HEK293 (cell line): ENCODE results near the gene RTL5.

Experiments
- CTCF ChIA-PET: fragments of 350-600 bp; formaldehyde crosslinking; extraction: SDS; loops from one replicate; lab custom pipeline; 2021; ENCODE audit warnings: antibody characterized with exemption; lab: Yijun Ruan, JAX
- POLR2A ChIA-PET: fragments of 300-600 bp; formaldehyde crosslinking; extraction: SDS; loops from one replicate; lab custom pipeline; 2020; ENCODE audit warnings: antibody characterized with exemption, inconsistent platforms; lab: Yijun Ruan, JAX
- H3K27ac ChIP-seq: fragments of 200-500 bp; sonication (Bioruptor generic); 2 replicates; pipeline ENCODE4 v1.5.1; 2014; ENCODE audit warnings: low read depth, low read length, control low read depth, inconsistent platforms; ENCODE audit errors: extremely low read depth
- H3K36me3 ChIP-seq, 2 experiments: fragments of 200-500 bp in 1 of 2; sonication (Bioruptor generic) in 1 of 2; 1 replicate in 1 of 2; 2 replicates in 1 of 2; pipeline ENCODE4 v1.5.1; 2014 to 2017; ENCODE audit warnings: inconsistent platforms in 2 of 2, low read length in 2 of 2; ENCODE audit not compliant: control insufficient read depth in 2 of 2, insufficient read depth in 1 of 2
- H3K4me1 ChIP-seq: fragments of 200-500 bp; sonication (Bioruptor generic); 2 replicates; pipeline ENCODE4 v1.5.1; 2014; ENCODE audit warnings: mild to moderate bottlenecking, low read length, inconsistent platforms; ENCODE audit not compliant: control insufficient read depth, insufficient read depth
- H3K4me3 ChIP-seq: 2 replicates; pipeline ENCODE4 v1.5.1; 2011; ENCODE audit warnings: low read depth, mild to moderate bottlenecking, control low read depth, low read length, moderate library complexity
- H3K9me3 ChIP-seq: fragments of 200-500 bp; sonication (Bioruptor generic); 2 replicates; pipeline ENCODE4 v1.5.1; 2014; ENCODE audit warnings: low read depth, low read length, inconsistent platforms; ENCODE audit not compliant: control insufficient read depth, insufficient read depth
- CTCF ChIP-seq: fragments of 450-650 bp; formaldehyde crosslinking; IDR thresholded peaks from 2 replicates; pipeline ENCODE4 v1.5.1; 2016; ENCODE audit warnings: missing biosample characterization, missing genetic modification characterization
- ELK4 ChIP-seq: IDR thresholded peaks from 2 replicates; pipeline ENCODE4 v1.6.1; 2011; ENCODE audit warnings: mild to moderate bottlenecking, low read depth, low read length, borderline replicate concordance
- ZBTB20 ChIP-seq: fragments of 450-650 bp; formaldehyde crosslinking; IDR thresholded peaks from 2 replicates; pipeline ENCODE4 v1.5.1; 2016; ENCODE audit warnings: missing biosample characterization, missing genetic modification characterization
- ZBTB6 ChIP-seq: fragments of 450-650 bp; formaldehyde crosslinking; IDR thresholded peaks from 2 replicates; pipeline ENCODE4 v1.5.1; 2017; ENCODE audit warnings: missing biosample characterization, missing genetic modification characterization
- ZBTB7A ChIP-seq: fragments of 450-650 bp; formaldehyde crosslinking; IDR thresholded peaks from 2 replicates; pipeline ENCODE4 v1.5.1; 2016; ENCODE audit warnings: low read depth, missing biosample characterization, missing genetic modification characterization
- ZNF133 ChIP-seq: fragments of 450-650 bp; formaldehyde crosslinking; IDR thresholded peaks from 2 replicates; pipeline ENCODE4 v1.5.1; 2016; ENCODE audit warnings: missing biosample characterization, missing genetic modification characterization
- ZNF214 ChIP-seq: fragments of 450-650 bp; formaldehyde crosslinking; IDR thresholded peaks from 2 replicates; pipeline ENCODE4 v1.5.1; 2017; ENCODE audit warnings: missing biosample characterization, mild to moderate bottlenecking, missing genetic modification characterization, borderline replicate concordance
- ZNF26 ChIP-seq: fragments of 450-650 bp; formaldehyde crosslinking; IDR thresholded peaks from 2 replicates; pipeline ENCODE4 v1.5.1; 2016; ENCODE audit warnings: missing biosample characterization, missing genetic modification characterization
- ZNF324 ChIP-seq: fragments of 450-650 bp; formaldehyde crosslinking; IDR thresholded peaks from 2 replicates; pipeline ENCODE4 v1.5.1; 2016; ENCODE audit warnings: missing biosample characterization, missing genetic modification characterization
- ZNF366 ChIP-seq: fragments of 450-650 bp; formaldehyde crosslinking; conservative IDR thresholded peaks from 2 replicates; pipeline ENCODE4 v1.5.1; 2016; ENCODE audit warnings: missing biosample characterization, missing genetic modification characterization
- ZNF394 ChIP-seq: fragments of 450-650 bp; formaldehyde crosslinking; IDR thresholded peaks from 2 replicates; pipeline ENCODE4 v1.5.1; 2016; ENCODE audit warnings: missing biosample characterization, missing genetic modification characterization, mild to moderate bottlenecking, moderate library complexity, borderline replicate concordance
- ZNF404 ChIP-seq: fragments of 450-650 bp; formaldehyde crosslinking; IDR thresholded peaks from 2 replicates; pipeline ENCODE4 v1.5.1; 2017; ENCODE audit warnings: missing biosample characterization, missing genetic modification characterization
- ZNF449 ChIP-seq: fragments of 450-650 bp; formaldehyde crosslinking; IDR thresholded peaks from 2 replicates; pipeline ENCODE4 v1.5.1; 2017; ENCODE audit warnings: missing biosample characterization, mild to moderate bottlenecking, missing genetic modification characterization, moderate library complexity
- ZNF561 ChIP-seq: fragments of 450-650 bp; IDR thresholded peaks from 2 replicates; pipeline ENCODE4 v1.5.1; 2018; ENCODE audit warnings: missing biosample characterization, missing genetic modification characterization, borderline replicate concordance
- ZNF600 ChIP-seq: fragments of 450-650 bp; formaldehyde crosslinking; IDR thresholded peaks from 2 replicates; pipeline ENCODE4 v1.5.1; 2016; ENCODE audit warnings: missing biosample characterization, missing genetic modification characterization
- ZNF610 ChIP-seq: fragments of 450-650 bp; formaldehyde crosslinking; IDR thresholded peaks from 2 replicates; pipeline ENCODE4 v1.5.1; 2016; ENCODE audit warnings: missing biosample characterization, missing genetic modification characterization, borderline replicate concordance
- ZNF658 ChIP-seq: fragments of 450-650 bp; formaldehyde crosslinking; IDR thresholded peaks from 2 replicates; pipeline ENCODE4; 2016; ENCODE audit warnings: missing biosample characterization, missing genetic modification characterization
- ZNF660 ChIP-seq: fragments of 450-650 bp; IDR thresholded peaks from 2 replicates; pipeline ENCODE4 v1.5.1; 2018; ENCODE audit warnings: missing biosample characterization, mild to moderate bottlenecking, missing genetic modification characterization
- ZNF701 ChIP-seq: fragments of 450-650 bp; formaldehyde crosslinking; IDR thresholded peaks from 2 replicates; pipeline ENCODE4 v1.5.1; 2016; ENCODE audit warnings: missing biosample characterization, missing genetic modification characterization
- ZNF843 ChIP-seq: fragments of 450-650 bp; formaldehyde crosslinking; IDR thresholded peaks from 2 replicates; pipeline ENCODE4 v1.5.1; 2016; ENCODE audit warnings: missing biosample characterization, missing genetic modification characterization
- TF ChIP-seq, protein P1 (sequence below): fragments of 450-650 bp; formaldehyde crosslinking; IDR thresholded peaks from 2 replicates; pipeline ENCODE4 v1.5.1; 2016; ENCODE audit warnings: missing biosample characterization, missing genetic modification characterization
- TF ChIP-seq, protein P2 (sequence below): fragments of 450-650 bp; formaldehyde crosslinking; IDR thresholded peaks from 2 replicates; pipeline ENCODE4 v1.5.1; 2016; ENCODE audit warnings: missing biosample characterization, missing genetic modification characterization

The RTL5 gene

GRCh38 chrX:72089254-72089653 is 42.5 kb downstream of the RTL5 start:
- CTCF ChIA-PET = interaction anchor here (0.7 kb wide), 2 partner anchors 35 to 71 kb away, joined by 5 to 6 read pairs; no protein-coding TSS in a partner anchor
- no peak overlapping the region for H3K4me3 ChIP-seq
- no peaks in the 10 kb centered on the region for H3K4me1 ChIP-seq
- TF ChIP-seq, protein P1, sequence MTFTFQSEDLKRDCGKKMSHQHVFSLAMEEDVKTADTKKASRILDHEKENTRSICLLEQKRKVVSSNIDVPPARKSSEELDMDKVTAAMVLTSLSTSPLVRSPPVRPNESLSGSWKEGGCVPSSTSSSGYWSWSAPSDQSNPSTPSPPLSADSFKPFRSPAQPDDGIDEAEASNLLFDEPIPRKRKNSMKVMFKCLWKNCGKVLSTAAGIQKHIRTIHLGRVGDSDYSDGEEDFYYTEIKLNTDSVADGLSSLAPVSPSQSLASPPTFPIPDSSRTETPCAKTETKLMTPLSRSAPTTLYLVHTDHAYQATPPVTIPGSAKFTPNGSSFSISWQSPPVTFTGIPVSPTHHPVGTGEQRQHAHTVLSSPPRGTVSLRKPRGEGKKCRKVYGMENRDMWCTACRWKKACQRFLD (tag by site-specific recombination) = no peak
- no peak for TF ChIP-seq ZNF366 (tag by site-specific recombination)
- TF ChIP-seq ZNF658 (tag by site-specific recombination) = no peak
- TF ChIP-seq ZNF660 (tag by site-specific recombination) = no peak
- TF ChIP-seq ZNF133 (tag by site-specific recombination) = no peak
- TF ChIP-seq ZNF701 (tag by site-specific recombination) = no peak
- no peak for TF ChIP-seq ZBTB7A
- TF ChIP-seq ZNF449 (tag by site-specific recombination) = no peak
- no peak for TF ChIP-seq ZNF26 (tag by site-specific recombination)
- no peak for TF ChIP-seq ZNF324 (tag by site-specific recombination)
- no peak for TF ChIP-seq ZNF610 (tag by site-specific recombination)
- TF ChIP-seq ZNF561 (tag by site-specific recombination) = no peak
- TF ChIP-seq, all 188 proteins: peak for 0
- POLR2A ChIA-PET = no interaction called here
- Histone ChIP-seq H3K9me3 (no peaks in the 10 kb centered on the region; the same call in 1 of the 2 replicates), H3K36me3 (no peaks in the 10 kb centered on the region), H3K27ac (no peak overlapping the region)

DNA sequence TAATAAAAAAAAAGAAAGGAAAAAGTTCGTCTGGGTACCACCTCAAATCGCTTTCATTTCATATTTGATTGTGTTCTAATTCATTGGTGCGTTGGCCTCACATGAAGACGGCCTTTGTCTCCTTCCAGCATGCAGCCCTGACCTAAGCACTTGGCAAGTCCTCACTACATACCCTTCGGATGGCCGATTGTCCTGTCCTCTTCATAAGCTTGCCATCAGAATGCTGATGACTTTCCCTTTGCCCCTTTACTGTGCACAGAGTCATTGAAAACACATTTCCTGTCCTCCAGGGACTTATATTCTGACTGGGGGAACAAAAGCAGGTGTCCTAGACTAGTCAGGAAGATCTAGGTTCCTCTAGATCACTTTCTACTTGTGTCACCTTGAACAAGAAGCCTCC is 43.0 kb downstream of the RTL5 start:
- Histone ChIP-seq H3K4me1 (no peaks in the 10 kb centered on the region), H3K36me3 (no peaks in the 10 kb centered on the region), H3K9me3 (no peaks in the 10 kb centered on the region; the same call in 1 of the 2 replicates), H3K27ac (no peak overlapping the region; the same call in 1 of the 2 replicates), H3K4me3 (no peak overlapping the region)
- ChIA-PET POLR2A (no interaction called here), CTCF (interaction anchor here (0.7 kb wide), 3 partner anchors 35 to 415 kb away, joined by 4 to 6 read pairs (median 5); no protein-coding TSS in a partner anchor)
- TF ChIP-seq ZNF404 (tag by site-specific recombination) (no peak), ELK4 (no peak), ZNF843 (tag by site-specific recombination) (no peak), ZNF600 (tag by site-specific recombination) (no peak), ZNF214 (tag by site-specific recombination) (no peak), ZNF394 (tag by site-specific recombination) (no peak), ZBTB20 (no peak), CTCF (tag by site-specific recombination) (no peak), ZBTB6 (no peak)
- TF ChIP-seq, protein P2, sequence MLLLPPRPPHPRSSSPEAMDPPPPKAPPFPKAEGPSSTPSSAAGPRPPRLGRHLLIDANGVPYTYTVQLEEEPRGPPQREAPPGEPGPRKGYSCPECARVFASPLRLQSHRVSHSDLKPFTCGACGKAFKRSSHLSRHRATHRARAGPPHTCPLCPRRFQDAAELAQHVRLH (tag by site-specific recombination) = no peak
